Muscle of arm (tissue), 12 donors: ENCODE measurements around the gene APIP. TPM values are rescaled to one million over a fixed set of nuclear protein-coding genes. Genes with fewer than 3 reads are reported as not detected.

Source experiments
- DNase-seq: peaks from one replicate; pipeline ENCODE4 v3.0.0-alpha.2; 2013
- polyA plus RNA-seq, 12 donors: library from polyadenylated mRNA; unstranded; fragments of 120-200 nt; gene quantifications; one replicate each; pipeline ENCODE4 v1.2.1, GENCODE V29; 2013; ENCODE audit not compliant: insufficient read length in 12 of 12

The APIP gene
- polyA plus RNA-seq, 12 donors, result 20.8 to 33.7 (median 26.8) TPM; not detected in 1

- no peak for DNase-seq
Measured at GRCh38 chr11:34893416-34893815, 22.8 kb downstream of the APIP start.

- DNase-seq, result no peak
Measured at GRCh38 chr11:34891611-34892010, 24.6 kb downstream of the APIP start.

- DNase-seq, result peak; percentile 11
Measured at GRCh38 chr11:34890812-34891211, 25.4 kb downstream of the APIP start.

- no peak for DNase-seq
Measured at GRCh38 chr11:34890089-34890488, 26.1 kb downstream of the APIP start.

GRCh38 chr11:34887260-34887659 lies 28.9 kb downstream of the APIP start:
- no peak for DNase-seq

- DNase-seq, result no peak
Measured at GRCh38 chr11:34886609-34887008, 29.6 kb downstream of the APIP start.

GRCh38 chr11:34881900-34882299 lies 34.3 kb downstream of the APIP start:
- no peak for DNase-seq

- no peak for DNase-seq
Measured at GRCh38 chr11:34877375-34877975, 38.7 kb downstream of the APIP start.

- no peak for DNase-seq
Measured at GRCh38 chr11:34874202-34874601, 42.0 kb downstream of the APIP start.

GRCh38 chr11:34870548-34871196 lies 45.5 kb downstream of the APIP start:
- no peak for DNase-seq

GRCh38 chr11:34869425-34869824 lies 46.8 kb downstream of the APIP start:
- DNase-seq, result no peak

GRCh38 chr11:34866375-34866774 lies 49.8 kb downstream of the APIP start:
- DNase-seq, result no peak

- DNase-seq, result no peak
Measured at GRCh38 chr11:34865261-34865660, 50.9 kb downstream of the APIP start.

GRCh38 chr11:34864424-34864823 lies 51.8 kb downstream of the APIP start:
- no peak for DNase-seq

GRCh38 chr11:34863048-34863447 lies 53.1 kb downstream of the APIP start:
- DNase-seq, result no peak

- DNase-seq, result no peak
Measured at GRCh38 chr11:34860518-34860917, 55.7 kb downstream of the APIP start.

GRCh38 chr11:34860034-34860433 lies 56.1 kb downstream of the APIP start:
- peak; percentile 4 for DNase-seq

- no peak for DNase-seq
Measured at GRCh38 chr11:34859496-34859895, 56.7 kb downstream of the APIP start.

GRCh38 chr11:34857463-34857862 lies 58.7 kb downstream of the APIP start:
- DNase-seq, result no peak

- peak; percentile 8 for DNase-seq
Measured at GRCh38 chr11:34856251-34856650, 59.9 kb downstream of the APIP start.

GRCh38 chr11:34855754-34856095 lies 60.5 kb downstream of the APIP start:
- no peak for DNase-seq

GRCh38 chr11:34855021-34855753 lies 61.0 kb downstream of the APIP start:
- DNase-seq, result no peak

- DNase-seq, result no peak
Measured at GRCh38 chr11:34851916-34852315, 64.3 kb downstream of the APIP start.
